ENCODE results near the gene TBRG1. TPM values are rescaled to one million over a fixed set of nuclear protein-coding genes. Genes with fewer than 3 reads are reported as not detected.

TBRG1 gene
- total and polyA plus RNA-seq, 2 experiments from 2014 or later: 24.8 to 56.6 TPM

DNA sequence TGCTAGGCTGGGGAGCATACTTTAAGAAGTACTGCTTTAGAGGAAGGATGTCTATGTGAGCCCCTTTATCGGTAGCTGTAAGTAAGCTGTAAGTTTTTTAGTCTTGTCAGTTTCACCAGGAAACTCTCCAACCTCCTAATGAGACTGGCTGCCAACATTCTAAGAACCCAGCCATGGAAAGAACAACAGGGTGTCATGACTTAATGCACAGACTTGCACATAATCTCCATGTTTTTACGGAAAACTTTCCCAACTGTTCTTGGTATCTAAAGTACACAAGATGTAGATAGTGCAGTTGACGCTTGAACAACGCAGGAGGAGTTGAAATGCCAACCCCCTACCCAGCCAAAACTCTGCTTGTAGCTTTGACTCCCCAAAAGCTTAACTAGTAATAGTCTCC, 43.9 kb upstream of the TBRG1 start (continued):
- TF ChIP-seq, protein P1, sequence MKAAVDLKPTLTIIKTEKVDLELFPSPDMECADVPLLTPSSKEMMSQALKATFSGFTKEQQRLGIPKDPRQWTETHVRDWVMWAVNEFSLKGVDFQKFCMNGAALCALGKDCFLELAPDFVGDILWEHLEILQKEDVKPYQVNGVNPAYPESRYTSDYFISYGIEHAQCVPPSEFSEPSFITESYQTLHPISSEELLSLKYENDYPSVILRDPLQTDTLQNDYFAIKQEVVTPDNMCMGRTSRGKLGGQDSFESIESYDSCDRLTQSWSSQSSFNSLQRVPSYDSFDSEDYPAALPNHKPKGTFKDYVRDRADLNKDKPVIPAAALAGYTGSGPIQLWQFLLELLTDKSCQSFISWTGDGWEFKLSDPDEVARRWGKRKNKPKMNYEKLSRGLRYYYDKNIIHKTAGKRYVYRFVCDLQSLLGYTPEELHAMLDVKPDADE (IDR thresholded peaks at IDR 0.05): no peak
- TF ChIP-seq, protein P2, sequence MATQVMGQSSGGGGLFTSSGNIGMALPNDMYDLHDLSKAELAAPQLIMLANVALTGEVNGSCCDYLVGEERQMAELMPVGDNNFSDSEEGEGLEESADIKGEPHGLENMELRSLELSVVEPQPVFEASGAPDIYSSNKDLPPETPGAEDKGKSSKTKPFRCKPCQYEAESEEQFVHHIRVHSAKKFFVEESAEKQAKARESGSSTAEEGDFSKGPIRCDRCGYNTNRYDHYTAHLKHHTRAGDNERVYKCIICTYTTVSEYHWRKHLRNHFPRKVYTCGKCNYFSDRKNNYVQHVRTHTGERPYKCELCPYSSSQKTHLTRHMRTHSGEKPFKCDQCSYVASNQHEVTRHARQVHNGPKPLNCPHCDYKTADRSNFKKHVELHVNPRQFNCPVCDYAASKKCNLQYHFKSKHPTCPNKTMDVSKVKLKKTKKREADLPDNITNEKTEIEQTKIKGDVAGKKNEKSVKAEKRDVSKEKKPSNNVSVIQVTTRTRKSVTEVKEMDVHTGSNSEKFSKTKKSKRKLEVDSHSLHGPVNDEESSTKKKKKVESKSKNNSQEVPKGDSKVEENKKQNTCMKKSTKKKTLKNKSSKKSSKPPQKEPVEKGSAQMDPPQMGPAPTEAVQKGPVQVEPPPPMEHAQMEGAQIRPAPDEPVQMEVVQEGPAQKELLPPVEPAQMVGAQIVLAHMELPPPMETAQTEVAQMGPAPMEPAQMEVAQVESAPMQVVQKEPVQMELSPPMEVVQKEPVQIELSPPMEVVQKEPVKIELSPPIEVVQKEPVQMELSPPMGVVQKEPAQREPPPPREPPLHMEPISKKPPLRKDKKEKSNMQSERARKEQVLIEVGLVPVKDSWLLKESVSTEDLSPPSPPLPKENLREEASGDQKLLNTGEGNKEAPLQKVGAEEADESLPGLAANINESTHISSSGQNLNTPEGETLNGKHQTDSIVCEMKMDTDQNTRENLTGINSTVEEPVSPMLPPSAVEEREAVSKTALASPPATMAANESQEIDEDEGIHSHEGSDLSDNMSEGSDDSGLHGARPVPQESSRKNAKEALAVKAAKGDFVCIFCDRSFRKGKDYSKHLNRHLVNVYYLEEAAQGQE (IDR thresholded peaks at IDR 0.05; ENCODE audit: unreplicated experiment): no peak
- no peak for TF ChIP-seq EZH2phosphoT487 (IDR thresholded peaks at IDR 0.05; ENCODE audit: unreplicated experiment)
- TF ChIP-seq NANOG (IDR thresholded peaks at IDR 0.05; ENCODE audit: borderline replicate concordance): no peak
- TF ChIP-seq POLR2AphosphoS5 (IDR thresholded peaks at IDR 0.05; ENCODE audit: low read depth): no peak

DNA sequence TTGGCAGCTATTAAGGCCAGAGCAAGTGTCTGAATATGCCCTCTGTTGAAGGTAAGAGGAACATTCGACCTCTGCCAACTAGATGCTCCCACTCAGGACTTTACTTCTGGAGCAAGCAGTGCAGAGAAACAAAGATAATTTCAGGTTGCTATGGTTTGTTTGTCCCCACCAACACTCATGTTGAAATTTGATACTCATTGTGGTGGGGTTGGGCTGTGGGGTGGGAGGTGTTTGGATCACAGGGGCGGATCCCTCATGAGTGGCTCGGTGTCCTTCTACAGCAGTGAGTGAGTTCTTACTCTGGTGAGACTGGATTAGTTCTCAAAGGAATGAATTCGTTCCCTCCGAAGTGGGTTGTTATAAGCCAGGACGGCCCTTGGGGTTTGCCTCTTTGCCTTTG, 40.8 kb upstream of the TBRG1 start:
- TF ChIP-seq CTCF (conservative IDR thresholded peaks at IDR 0.05; ENCODE audit: low read depth in 2 of 2): no peak
- TF ChIP-seq NANOG (IDR thresholded peaks at IDR 0.05; ENCODE audit: borderline replicate concordance): no peak
- no peak for TF ChIP-seq JUNB (IDR thresholded peaks at IDR 0.05; ENCODE audit: unreplicated experiment)
- TF ChIP-seq STAT1 (IDR thresholded peaks at IDR 0.05; ENCODE audit: unreplicated experiment): no peak
- Histone ChIP-seq H3K4me2 (no peak overlapping the region), H3K4me3 (no peak overlapping the region), H4K20me1 (replicated peaks; ENCODE audit: insufficient read depth) (no peaks in the 10 kb centered on the region), H3K4me1 (ENCODE audit: insufficient read depth) (no peaks in the 10 kb centered on the region), H3K27me3 (ENCODE audit: insufficient read depth) (no peaks in the 10 kb centered on the region), H2AFZ (peak overlapping the region; percentile 74; the same call in 1 of the 2 replicates), H3K36me3 (ENCODE audit: insufficient read depth) (no peaks in the 10 kb centered on the region), H3K9me2 (ENCODE audit: insufficient read depth) (0 out of 2 replicates have a peak, but pooled peaks cover 4% of the 10 kb centered on the region), H3F3A (replicated peaks; ENCODE audit: low read depth) (no peaks in the 10 kb centered on the region), H3K27ac (ENCODE audit: low read depth) (no peak overlapping the region), H3K79me2 (replicated peaks; ENCODE audit: insufficient read depth) (no peaks in the 10 kb centered on the region)
- Mint-ChIP-seq H3K27me3 (ENCODE audit: insufficient read depth, low read depth, poor library complexity) (no peaks in the 10 kb centered on the region), H3K36me3 (ENCODE audit: low read depth) (no peaks in the 10 kb centered on the region), H3K9me3 (no peaks in the 10 kb centered on the region), H3K4me1 (peaks cover 12% of the 10 kb centered on the region; the same call in 2 of the 3 replicates), H3K4me3 (no peak overlapping the region), H3K27ac (no peak overlapping the region)
- no peak; the same call in 2 of the 3 replicates for ATAC-seq
- DNase-seq (ENCODE audit: low spot score): no peak

Data from GM23338 (cell line).